IMR-90 (cell line): ENCODE measurements around the gene PNKD. TPM values are rescaled to one million over a fixed set of nuclear protein-coding genes. Genes with fewer than 3 reads are reported as not detected.

Experiments used
- ATAC-seq: fragments of 200-7000 bp; cut with Tn5 transposase; 2 replicates; pipeline ENCODE4 v1.9.1; 2020; ENCODE audit warnings: low read depth, mild to moderate bottlenecking, moderate library complexity
- BruUV-seq: library from RNA; stranded (reverse); fragments of 400-500 nt; replicated peaks from 2 replicates; lab custom pipeline; 2021; lab: Mats Ljungman, UMichigan
- CTCF ChIA-PET: fragments of 300-600 bp; formaldehyde crosslinking; extraction: SDS; loops from one replicate; lab custom pipeline; 2021; ENCODE audit warnings: antibody characterized with exemption; lab: Yijun Ruan, JAX
- POLR2A ChIA-PET: fragments of 300-600 bp; sonication (Branson Sonifier 250); formaldehyde crosslinking; loops from one replicate; lab custom pipeline; 2022; ENCODE audit warnings: antibody characterized with exemption; ENCODE audit not compliant: unreplicated experiment; lab: Charles Lee
- DNase-seq: peaks from one replicate; pipeline ENCODE4 v3.0.0; 2013
- H2AFZ ChIP-seq: replicated peaks from 2 replicates; pipeline ENCODE3; 2013; ENCODE audit warnings: low read length, mild to moderate bottlenecking; ENCODE audit not compliant: poor library complexity
- H2AK5ac ChIP-seq: 2 replicates; pipeline ENCODE4 v1.6.1; 2013; ENCODE audit warnings: low read depth, low read length, inconsistent platforms
- H2AK9ac ChIP-seq: replicated peaks from 2 replicates; pipeline ENCODE3; 2013; ENCODE audit warnings: mild to moderate bottlenecking, low read depth, low read length, moderate library complexity; ENCODE audit not compliant: poor library complexity
- H2BK120ac ChIP-seq: 2 replicates; pipeline ENCODE4 v1.6.1; 2013; ENCODE audit warnings: low read depth, low read length, inconsistent platforms
- H2BK15ac ChIP-seq: 3 replicates; pipeline ENCODE4 v1.6.1; 2013; ENCODE audit warnings: low read depth, low read length, inconsistent platforms
- H2BK20ac ChIP-seq: 2 replicates; pipeline ENCODE4 v1.6.1; 2013; ENCODE audit warnings: low read depth, mild to moderate bottlenecking, inconsistent platforms, low read length, moderate library complexity
- H2BK5ac ChIP-seq: 2 replicates; pipeline ENCODE4 v1.6.1; 2013; ENCODE audit warnings: mild to moderate bottlenecking, low read depth, low read length, inconsistent platforms; ENCODE audit not compliant: poor library complexity, severe bottlenecking
- H3K14ac ChIP-seq: replicated peaks from 2 replicates; pipeline ENCODE4 v1.6.1; 2013; ENCODE audit warnings: low read depth, low read length, inconsistent platforms
- H3K18ac ChIP-seq: 2 replicates; pipeline ENCODE4 v1.6.1; 2013; ENCODE audit warnings: low read depth, low read length, control low read depth
- H3K23ac ChIP-seq: 2 replicates; pipeline ENCODE4 v1.6.1; 2013; ENCODE audit warnings: low read depth, low read length, inconsistent platforms
- H3K27ac ChIP-seq: 2 replicates; pipeline ENCODE4 v1.5.1; 2013; ENCODE audit warnings: mild to moderate bottlenecking, control low read depth, low read length; ENCODE audit not compliant: insufficient read depth
- H3K27me3 ChIP-seq: 2 replicates; pipeline ENCODE4 v1.6.1; 2013; ENCODE audit warnings: low read length; ENCODE audit not compliant: control insufficient read depth, insufficient read depth
- H3K36me3 ChIP-seq: 2 replicates; pipeline ENCODE4 v1.6.1; 2013; ENCODE audit warnings: low read length, mixed read lengths; ENCODE audit not compliant: control insufficient read depth, insufficient read depth
- H3K4ac ChIP-seq: 2 replicates; pipeline ENCODE4 v1.6.1; 2013; ENCODE audit warnings: low read depth, low read length, inconsistent platforms
- H3K4me1 ChIP-seq: 2 replicates; pipeline ENCODE4 v1.6.1; 2013; ENCODE audit warnings: low read length, mixed read lengths; ENCODE audit not compliant: control insufficient read depth, insufficient read depth
- H3K4me2 ChIP-seq: 2 replicates; pipeline ENCODE4 v1.6.1; 2013; ENCODE audit warnings: low read depth, mild to moderate bottlenecking, control low read depth, low read length, moderate library complexity
- H3K4me3 ChIP-seq: 2 replicates; pipeline ENCODE4 v1.5.1; 2013; ENCODE audit warnings: low read depth, mild to moderate bottlenecking, control low read depth, low read length, moderate library complexity; ENCODE audit not compliant: insufficient read depth
- H3K56ac ChIP-seq: 2 replicates; pipeline ENCODE4 v1.6.1; 2013; ENCODE audit warnings: low read length, inconsistent platforms; ENCODE audit not compliant: insufficient read depth; ENCODE audit errors: extremely low read depth
- H3K79me1 ChIP-seq, 2 experiments: 2 replicates each; pipeline ENCODE4 v1.6.1; 2013; ENCODE audit warnings: low read length in 2 of 2, inconsistent platforms in 1 of 2, low read depth in 1 of 2
- H3K9ac ChIP-seq: 2 replicates; pipeline ENCODE4 v1.6.1; 2013; ENCODE audit warnings: low read depth, low read length, control low read depth
- H3K9me1 ChIP-seq: 2 replicates; pipeline ENCODE4 v1.6.1; 2013; ENCODE audit warnings: low read length, inconsistent platforms; ENCODE audit not compliant: insufficient read depth
- H3K9me3 ChIP-seq: 2 replicates; pipeline ENCODE4 v1.6.1; 2013; ENCODE audit warnings: low read length; ENCODE audit not compliant: control insufficient read depth, insufficient read depth
- H4K20me1 ChIP-seq: 2 replicates; pipeline ENCODE4 v1.6.1; 2013; ENCODE audit warnings: low read length, inconsistent platforms; ENCODE audit not compliant: insufficient read depth
- H4K5ac ChIP-seq: 2 replicates; pipeline ENCODE4 v1.6.1; 2013; ENCODE audit warnings: mild to moderate bottlenecking, low read depth, low read length, control low read depth
- H4K8ac ChIP-seq, 2 experiments: 2 replicates each; pipeline ENCODE4 v1.6.1; 2013; ENCODE audit warnings: low read depth in 2 of 2, low read length in 2 of 2, control low read depth in 1 of 2, inconsistent platforms in 1 of 2
- H4K91ac ChIP-seq: 2 replicates; pipeline ENCODE4 v1.6.1; 2013; ENCODE audit warnings: low read depth, low read length, inconsistent platforms; ENCODE audit not compliant: insufficient read depth
- BHLHE40 ChIP-seq: fragments of 150-350 bp; IDR thresholded peaks from 2 replicates; pipeline ENCODE4 v1.6.1; 2016; ENCODE audit warnings: mild to moderate bottlenecking, low read depth, low read length
- CEBPB ChIP-seq: IDR thresholded peaks from 2 replicates; pipeline ENCODE4 v1.6.1; 2012; ENCODE audit warnings: low read depth, low read length, improper control_type of control experiment
- CHD1 ChIP-seq: IDR thresholded peaks from 2 replicates; pipeline ENCODE4 v1.6.1; 2012; ENCODE audit warnings: low read depth, low read length, improper control_type of control experiment
- CTCF ChIP-seq: conservative IDR thresholded peaks from 2 replicates; pipeline ENCODE4 v1.5.1; 2012; ENCODE audit warnings: mild to moderate bottlenecking, low read depth, low read length, improper control_type of control experiment
- ELK1 ChIP-seq: fragments of 150-350 bp; IDR thresholded peaks from 2 replicates; pipeline ENCODE4 v1.6.1; 2016; ENCODE audit warnings: low read depth, mild to moderate bottlenecking, low read length, moderate library complexity, borderline replicate concordance
- FOS ChIP-seq: fragments of 150-350 bp; IDR thresholded peaks from 2 replicates; pipeline ENCODE4 v1.6.1; 2016; ENCODE audit warnings: low read depth, low read length
- MAZ ChIP-seq: IDR thresholded peaks from 2 replicates; pipeline ENCODE4 v1.6.1; 2012; ENCODE audit warnings: low read depth, mild to moderate bottlenecking, low read length, improper control_type of control experiment, moderate library complexity, borderline replicate concordance
- NFE2L2 ChIP-seq: fragments of 150-350 bp; IDR thresholded peaks from 2 replicates; pipeline ENCODE4 v1.6.1; 2016; ENCODE audit warnings: low read depth, mild to moderate bottlenecking, low read length
- POLR2A ChIP-seq: IDR thresholded peaks from 2 replicates; pipeline ENCODE4 v1.6.1; 2012; ENCODE audit warnings: mild to moderate bottlenecking, low read depth, low read length
- RAD21 ChIP-seq: IDR thresholded peaks from 2 replicates; pipeline ENCODE4 v1.6.1; 2012; ENCODE audit warnings: low read length, improper control_type of control experiment
- RCOR1 ChIP-seq: IDR thresholded peaks from 2 replicates; pipeline ENCODE4 v1.6.1; 2012; ENCODE audit warnings: mild to moderate bottlenecking, low read length, improper control_type of control experiment; ENCODE audit not compliant: insufficient replicate concordance
- RFX5 ChIP-seq: IDR thresholded peaks from 2 replicates; pipeline ENCODE4 v1.8.0; 2012; ENCODE audit warnings: low read depth, mild to moderate bottlenecking, low read length, moderate library complexity
- SMC3 ChIP-seq: fragments of 150-350 bp; IDR thresholded peaks from 2 replicates; pipeline ENCODE4 v1.6.1; 2016; ENCODE audit warnings: low read depth, mild to moderate bottlenecking, antibody characterized with exemption, low read length, moderate library complexity
- USF2 ChIP-seq: fragments of 150-350 bp; IDR thresholded peaks from 2 replicates; pipeline ENCODE4 v1.6.1; 2017; ENCODE audit warnings: mild to moderate bottlenecking, antibody characterized with exemption, low read length, low read depth
- WGBS, 2 experiments: methylation state at CpG; one replicate each; pipeline versions ENCODE4 v1.1.5 to v1.1.7; 2013; ENCODE audit warnings: missing lambda C conversion rate in 2 of 2; ENCODE audit not compliant: insufficient read length in 1 of 2; ENCODE audit errors: extremely low coverage in 2 of 2; 5-methylcytosine and 5-hydroxymethylcytosine counted together
- dilution Hi-C: fragments of 300-500 bp; cut with HindIII; formaldehyde crosslinking; loops from one replicate; pipeline ENCODE4 v1.14.3; 2018; ENCODE audit warnings: low sequenced_read_pairs; ENCODE audit not compliant: unreplicated experiment
- in situ Hi-C: fragments of 300-500 bp; cut with MboI; formaldehyde crosslinking; loops from 3 replicates; pipeline ENCODE4 v1.14.3; 2019; ENCODE audit warnings: low sequenced_read_pairs, inconsistent platforms, mixed read lengths
- intact Hi-C: fragments of 100-400 bp; cut with micrococcal nuclease; formaldehyde crosslinking; loops from 2 replicates; pipeline ENCODE4 v1.10.0; 2022
- polyA plus RNA-seq, 3 experiments: library from polyadenylated mRNA; depleted of rRNA; stranded (reverse); fragments of >200 nt; gene quantifications; 2 replicates each; pipeline ENCODE4 v1.2.3, GENCODE V29; 2012; ENCODE audit warnings: low replicate concordance in 1 of 3
- total RNA-seq: library from RNA; depleted of rRNA; stranded (reverse); fragments of >200 nt; gene quantifications from 2 replicates; pipeline ENCODE4 v1.2.3, GENCODE V29; 2012

PNKD gene
- total and polyA plus RNA-seq, 2 of the 4 experiments (the other 2 are of a cell fraction) = 19.2 to 68.5 TPM

- peak overlapping the region; percentile 71 to 99 for H4K8ac ChIP-seq
- H3K23ac ChIP-seq = peak overlapping the region; percentile 3; the same call in 1 of the 2 replicates
- no peak overlapping the region for H4K5ac ChIP-seq
- intact Hi-C loops (loop anchor here (5.0 kb wide), 1 partner anchor 43 kb away; no protein-coding TSS in a partner anchor), in situ Hi-C loops (no loop called here), dilution Hi-C loops (no loop called here)
- peaks cover 10% of the 10 kb centered on the region; the same call in 1 of the 2 replicates for H3K9me1 ChIP-seq
- BruUV-seq = no TSS peak
- POLR2A ChIA-PET = interaction anchor here (1.5 to 1.6 kb wide), 2 partner anchors 14 to 41 kb away, joined by 4 to 6 read pairs; partner anchors contain the start of genes AAMP and PNKD
- H2BK5ac ChIP-seq = peak overlapping the region; percentile 70
- peak overlapping the region; percentile 2; the same call in 1 of the 2 replicates for H2BK20ac ChIP-seq
- H3K4me1 ChIP-seq = peaks cover 9% of the 10 kb centered on the region; the same call in 1 of the 2 replicates
- H3K14ac ChIP-seq = peak overlapping the region; percentile 41; the same call in 1 of the 2 replicates
- H3K18ac ChIP-seq = no peak overlapping the region
- peak overlapping the region; percentile 67 for H4K91ac ChIP-seq
- peak overlapping the region; percentile 6; the same call in 1 of the 2 replicates for H3K9ac ChIP-seq
- no peak for DNase-seq
- no peak overlapping the region for H2AK9ac ChIP-seq
- TF ChIP-seq ELK1 = no peak
- TF ChIP-seq CHD1 = no peak
- TF ChIP-seq NFE2L2 = no peak
- TF ChIP-seq BHLHE40 = no peak
- no peak for TF ChIP-seq RCOR1
- no peak for TF ChIP-seq POLR2A
- TF ChIP-seq SMC3 = no peak
- TF ChIP-seq CEBPB = no peak
- TF ChIP-seq MAZ = no peak
- no peak for TF ChIP-seq FOS
- TF ChIP-seq RAD21 = no peak
- TF ChIP-seq RFX5 = no peak
- no peak for TF ChIP-seq CTCF
- TF ChIP-seq USF2 = no peak
- peaks cover 20% of the 10 kb centered on the region; the same call in 1 of the 2 replicates for H4K20me1 ChIP-seq
- no peaks in the 10 kb centered on the region for H3K27me3 ChIP-seq
- peak; percentile 30; the same call in 1 of the 2 replicates for ATAC-seq
- no peaks in the 10 kb centered on the region for H3K9me3 ChIP-seq
- H3K27ac ChIP-seq = peak overlapping the region; percentile 92
- peak overlapping the region; percentile 76; the same call in 2 of the 3 replicates for H2BK15ac ChIP-seq
- 93% methylated on average over 3 of the region's 4 CpGs; no CpG with 5 or more reads in 1 of the 2 experiments for WGBS, 2 experiments
- H3K4ac ChIP-seq = peak overlapping the region; percentile 83
- H3K4me2 ChIP-seq = no peak overlapping the region
- CTCF ChIA-PET = no interaction called here
- H3K36me3 ChIP-seq = peaks cover 63% of the 10 kb centered on the region
- peak overlapping the region; percentile 92 for H2AK5ac ChIP-seq
- no peak overlapping the region for H2AFZ ChIP-seq
- peak overlapping the region; percentile 36; the same call in 1 of the 2 replicates for H3K56ac ChIP-seq
- H3K79me1 ChIP-seq = peaks cover 35 to 51% of the 10 kb centered on the region in 2 experiments
- H3K4me3 ChIP-seq = no peak overlapping the region
- H2BK120ac ChIP-seq = peak overlapping the region; percentile 54; the same call in 1 of the 2 replicates
Observed at GRCh38 chr2:218229851-218230250, 40.5 kb upstream of the PNKD start.
